Measurements from ENCODE around the gene RAPGEF2.
"Not testable (repeated sequence)": the region's sequence is repeated elsewhere in the genome, so short reads cannot be mapped to it uniquely, and the experiment has no call there.

The RAPGEF2 gene

GRCh38 chr4:159238631-159239030 is 135.8 kb downstream of the RAPGEF2 start:
- no peak for DNase-seq (ENCODE audit: low read depth, low spot score)

GRCh38 chr4:159239629-159240028 is 136.8 kb downstream of the RAPGEF2 start:
- no peak for DNase-seq (ENCODE audit: low read depth, low spot score)

- no peak for DNase-seq (ENCODE audit: low read depth, low spot score)
Measured at GRCh38 chr4:159240046-159240445, 137.2 kb downstream of the RAPGEF2 start.

- DNase-seq (ENCODE audit: low read depth, low spot score), result no peak
Measured at GRCh38 chr4:159240687-159241086, 137.8 kb downstream of the RAPGEF2 start.

- no peak for DNase-seq (ENCODE audit: low read depth, low spot score)
Measured at GRCh38 chr4:159242427-159242826, 139.5 kb downstream of the RAPGEF2 start.

- no peak for DNase-seq (ENCODE audit: low read depth, low spot score)
Measured at GRCh38 chr4:159248384-159249178, 145.7 kb downstream of the RAPGEF2 start.

- no peak for DNase-seq (ENCODE audit: low read depth, low spot score)
Measured at GRCh38 chr4:159250751-159251325, 148.0 kb downstream of the RAPGEF2 start.

- not testable (repeated sequence) for DNase-seq (ENCODE audit: low read depth, low spot score)
Measured at GRCh38 chr4:159251580-159251979, 148.7 kb downstream of the RAPGEF2 start.

GRCh38 chr4:159252491-159252890 is 149.6 kb downstream of the RAPGEF2 start:
- DNase-seq (ENCODE audit: low read depth, low spot score), result no peak

- DNase-seq (ENCODE audit: low read depth, low spot score), result no peak
Measured at GRCh38 chr4:159256037-159256436, 153.2 kb downstream of the RAPGEF2 start.

GRCh38 chr4:159258889-159259560 is 156.1 kb downstream of the RAPGEF2 start:
- no peak for DNase-seq (ENCODE audit: low read depth, low spot score)

- DNase-seq (ENCODE audit: low read depth, low spot score), result no peak
Measured at GRCh38 chr4:159264057-159264456, 161.2 kb downstream of the RAPGEF2 start.

GRCh38 chr4:159266981-159267868 is 164.3 kb downstream of the RAPGEF2 start:
- no peak for DNase-seq (ENCODE audit: low read depth, low spot score)

GRCh38 chr4:159267869-159268285 is 165.0 kb downstream of the RAPGEF2 start:
- DNase-seq (ENCODE audit: low read depth, low spot score), result no peak

- no peak for DNase-seq (ENCODE audit: low read depth, low spot score)
Measured at GRCh38 chr4:159268607-159269006, 165.7 kb downstream of the RAPGEF2 start.

GRCh38 chr4:159269116-159269515 is 166.2 kb downstream of the RAPGEF2 start:
- no peak for DNase-seq (ENCODE audit: low read depth, low spot score)

- no peak for DNase-seq (ENCODE audit: low read depth, low spot score)
Measured at GRCh38 chr4:159269956-159270355, 167.1 kb downstream of the RAPGEF2 start.

- no peak for DNase-seq (ENCODE audit: low read depth, low spot score)
Measured at GRCh38 chr4:159271856-159272255, 169.0 kb downstream of the RAPGEF2 start.

GRCh38 chr4:159272273-159273140 is 169.6 kb downstream of the RAPGEF2 start:
- DNase-seq (ENCODE audit: low read depth, low spot score), result no peak

GRCh38 chr4:159273141-159273438 is 170.2 kb downstream of the RAPGEF2 start:
- no peak for DNase-seq (ENCODE audit: low read depth, low spot score)

- DNase-seq (ENCODE audit: low read depth, low spot score), result no peak
Measured at GRCh38 chr4:159273841-159274240, 171.0 kb downstream of the RAPGEF2 start.

All from ELF-1 (cell line).